Stimulated activated CD8-positive, alpha-beta memory T cell treated with anti-CD3 and anti-CD28 coated beads, Interleukin-7, amount 100 ng/mL, for 24 hours (primary cell): ENCODE data around the gene CFAP74.
"Not testable (repeated sequence)": the region's sequence is repeated elsewhere in the genome, so short reads cannot be mapped to it uniquely, and the experiment has no call there.

ENCODE experiments used
- DNase-seq: peaks from one replicate; pipeline ENCODE4 v3.0.0-alpha.2; 2020; ENCODE audit warnings: low read depth

The CFAP74 gene

DNA sequence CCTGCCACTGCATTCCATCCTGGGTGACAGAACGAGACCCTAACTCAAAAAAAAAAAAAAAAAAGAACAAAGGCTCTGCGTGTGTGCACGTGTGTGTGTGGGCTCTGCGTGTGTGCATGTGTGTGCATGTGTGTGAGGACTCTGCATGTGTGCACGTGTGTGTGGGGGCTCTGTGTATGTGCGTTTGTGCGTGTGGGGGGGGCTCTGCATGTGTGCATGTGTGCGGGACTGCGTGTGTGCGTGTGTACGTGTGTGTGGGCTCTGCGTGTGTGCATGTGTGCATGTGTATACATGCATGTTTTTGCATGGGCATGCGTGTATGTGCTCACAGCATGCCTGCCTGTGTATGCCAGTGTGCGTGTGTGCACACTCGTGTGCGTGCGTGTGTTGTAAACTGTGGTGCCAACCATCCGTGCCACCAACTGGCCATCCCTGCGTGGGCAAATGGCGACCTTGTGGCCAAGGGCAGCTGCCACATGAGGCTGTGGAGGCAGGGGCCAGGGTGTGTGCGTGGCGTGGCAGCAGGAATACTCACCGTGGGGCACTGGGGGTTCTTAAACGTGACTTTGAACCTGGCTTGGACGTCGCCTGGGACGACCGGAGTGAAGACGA, 57.7 kb downstream of the CFAP74 start:
- no peak for DNase-seq

DNA sequence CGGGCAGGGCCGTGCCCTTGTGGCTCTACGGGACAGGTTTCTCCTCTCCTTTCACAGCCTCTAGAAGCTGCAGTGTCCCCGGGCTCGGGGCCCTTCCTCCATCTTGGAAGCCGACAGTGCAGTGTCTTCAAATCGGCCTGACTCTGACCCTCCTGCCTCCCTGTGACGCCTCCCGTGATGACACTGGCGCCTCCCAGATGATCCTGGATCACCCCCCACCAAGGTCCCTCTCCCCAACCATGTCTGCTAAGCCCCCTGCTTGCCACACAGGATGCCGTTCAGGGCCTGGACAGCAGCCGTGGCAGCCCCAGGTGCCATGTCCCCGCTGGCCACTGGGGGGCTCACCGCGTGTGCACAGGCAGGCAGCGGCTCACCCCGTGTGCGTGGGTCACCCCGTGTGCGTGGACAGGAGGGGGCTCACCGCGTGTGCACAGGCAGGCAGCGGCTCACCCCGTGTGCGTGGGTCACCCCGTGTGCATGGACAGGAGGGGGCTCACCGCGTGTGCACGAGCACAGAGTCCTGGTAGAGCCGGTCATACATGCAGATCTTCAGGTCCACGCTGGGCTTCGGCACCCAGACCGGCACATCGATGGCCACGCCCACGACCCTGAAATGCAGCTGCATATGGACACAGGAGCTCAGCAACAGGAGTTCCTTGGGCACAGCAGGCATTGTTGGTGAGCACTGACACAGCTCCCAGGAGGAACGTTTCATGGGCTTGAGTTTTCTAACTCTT, 59.6 kb downstream of the CFAP74 start:
- peak; percentile 26 for DNase-seq

DNA sequence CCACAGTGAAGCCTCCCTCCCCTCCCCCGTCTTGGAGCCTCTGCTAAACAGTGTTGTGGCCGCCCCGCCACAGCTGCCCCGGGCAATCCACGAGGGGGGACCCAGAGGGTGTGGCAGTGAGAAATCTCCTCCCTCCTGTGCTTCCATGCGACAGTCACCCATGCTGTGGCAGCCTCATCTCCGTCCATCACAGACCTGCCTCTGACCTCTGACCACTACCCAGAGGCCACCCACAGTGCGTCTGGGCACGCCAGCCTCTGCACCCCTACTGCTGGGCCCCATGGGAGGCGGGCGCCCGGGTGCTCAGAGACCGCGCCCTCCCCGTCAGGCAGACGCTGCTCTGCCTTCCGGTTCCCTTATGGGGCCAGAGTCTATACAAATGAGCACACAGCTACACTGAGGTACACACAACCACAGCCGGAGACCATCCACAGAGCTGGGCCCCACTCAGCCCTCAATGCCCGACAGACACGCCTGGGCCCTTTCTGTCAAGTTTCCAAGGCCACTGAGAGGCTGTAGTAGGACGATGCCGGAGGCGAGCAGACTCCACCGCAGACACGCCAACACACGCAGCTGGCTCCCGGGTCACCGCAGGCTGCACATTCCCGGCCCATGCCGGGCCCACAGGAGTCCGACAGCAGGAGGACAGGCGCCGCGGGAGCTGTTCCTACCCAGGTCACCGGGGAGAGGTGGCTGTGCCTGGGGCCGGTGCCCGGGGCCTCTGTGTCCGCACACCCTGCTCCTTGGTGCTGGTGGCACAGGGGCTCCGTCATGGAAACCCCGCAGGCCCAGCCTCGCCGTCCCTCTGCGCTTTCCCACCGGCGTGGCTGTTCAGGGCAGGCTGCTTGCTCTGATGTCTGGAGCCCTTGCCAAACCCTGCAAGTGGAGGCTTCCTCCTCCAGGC, 60.6 kb downstream of the CFAP74 start:
- no peak for DNase-seq

DNA sequence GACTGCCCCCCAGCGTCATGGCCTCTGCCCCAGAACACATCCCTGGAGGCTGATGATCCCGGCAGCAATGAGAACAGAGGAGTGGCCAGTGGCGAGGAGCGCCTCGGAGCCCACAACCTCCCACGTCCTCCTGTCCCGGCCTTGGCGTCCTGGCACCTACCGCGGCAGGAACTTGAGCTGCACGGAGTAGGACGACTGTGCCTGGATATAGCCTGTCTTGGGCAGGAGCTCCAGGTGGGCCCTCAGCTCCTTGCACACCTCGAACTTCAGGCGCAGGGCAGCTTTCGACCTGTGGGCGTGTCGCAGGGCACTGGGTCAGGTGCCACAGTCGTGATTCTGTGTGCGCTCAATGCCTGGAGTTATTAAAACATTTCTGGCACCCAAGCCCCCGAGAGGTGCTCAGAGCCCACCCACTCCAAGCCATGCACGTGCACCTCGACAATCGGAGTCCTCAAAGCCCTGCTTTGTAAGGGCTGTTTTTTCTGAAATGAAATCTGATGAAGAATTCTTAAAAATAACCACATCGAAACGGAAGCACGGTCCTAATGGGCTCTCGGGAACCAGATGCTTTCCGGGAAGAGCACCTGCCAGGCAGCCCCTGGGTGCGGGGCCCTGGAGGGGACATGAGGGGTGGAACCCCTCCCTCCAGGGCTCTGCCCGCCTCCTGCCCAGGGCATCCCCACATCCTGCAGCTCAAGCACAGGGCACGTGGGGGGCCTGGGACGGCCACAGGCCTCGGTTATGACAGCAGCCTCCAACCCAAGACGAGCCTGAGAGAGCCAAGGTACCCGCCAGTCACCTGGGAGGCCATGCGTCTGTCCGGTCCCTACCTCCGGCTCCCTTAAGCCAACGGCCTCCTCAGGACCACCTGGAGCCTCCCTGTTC, 61.5 kb downstream of the CFAP74 start:
- no peak for DNase-seq

DNA sequence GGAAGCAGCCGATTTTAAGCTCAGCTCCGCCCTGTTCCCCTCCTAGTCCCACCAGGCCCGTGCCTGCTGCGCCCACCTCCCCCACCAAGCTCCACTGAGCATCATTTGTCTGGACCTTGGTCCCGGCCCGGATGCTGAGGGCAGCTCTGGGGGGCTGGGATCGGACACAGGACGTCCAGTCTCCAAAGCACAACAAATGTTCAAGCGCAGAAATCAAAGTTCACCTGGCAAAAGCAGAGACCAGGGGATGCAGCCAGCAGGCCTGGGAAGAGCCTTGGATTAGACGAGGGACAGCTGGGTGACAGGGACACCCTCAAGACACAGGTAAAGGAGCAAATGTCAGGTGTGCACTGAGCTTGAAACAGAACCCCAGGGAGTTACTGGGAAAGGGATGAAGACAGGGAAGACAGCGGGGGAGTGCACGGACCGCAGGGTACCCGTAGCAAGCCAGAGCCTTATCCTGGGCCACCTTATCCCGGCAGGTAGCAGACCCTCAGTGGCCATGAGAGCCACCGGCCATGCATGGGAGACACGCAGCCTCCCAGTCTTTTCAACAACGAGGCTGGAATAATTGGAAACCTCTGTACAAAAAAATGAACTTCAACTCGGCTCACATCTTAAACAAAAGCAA, 62.3 kb downstream of the CFAP74 start:
- no peak for DNase-seq

DNA sequence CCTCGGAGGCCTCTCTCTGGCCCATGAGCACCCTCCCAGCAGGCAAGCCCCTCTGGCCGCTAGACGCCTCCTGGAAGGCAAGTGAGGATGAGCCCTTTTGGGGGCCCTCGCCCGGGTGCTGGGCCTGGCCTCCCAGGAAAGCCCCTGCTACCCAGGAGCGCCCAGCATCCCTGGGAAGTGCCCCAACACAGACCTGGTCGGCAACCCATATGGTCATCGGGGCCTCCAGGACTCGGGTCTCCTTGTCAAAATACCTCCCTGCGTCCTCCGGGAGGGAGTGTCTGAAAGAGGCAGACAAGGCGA, 63.5 kb downstream of the CFAP74 start:
- DNase-seq, result no peak

DNA sequence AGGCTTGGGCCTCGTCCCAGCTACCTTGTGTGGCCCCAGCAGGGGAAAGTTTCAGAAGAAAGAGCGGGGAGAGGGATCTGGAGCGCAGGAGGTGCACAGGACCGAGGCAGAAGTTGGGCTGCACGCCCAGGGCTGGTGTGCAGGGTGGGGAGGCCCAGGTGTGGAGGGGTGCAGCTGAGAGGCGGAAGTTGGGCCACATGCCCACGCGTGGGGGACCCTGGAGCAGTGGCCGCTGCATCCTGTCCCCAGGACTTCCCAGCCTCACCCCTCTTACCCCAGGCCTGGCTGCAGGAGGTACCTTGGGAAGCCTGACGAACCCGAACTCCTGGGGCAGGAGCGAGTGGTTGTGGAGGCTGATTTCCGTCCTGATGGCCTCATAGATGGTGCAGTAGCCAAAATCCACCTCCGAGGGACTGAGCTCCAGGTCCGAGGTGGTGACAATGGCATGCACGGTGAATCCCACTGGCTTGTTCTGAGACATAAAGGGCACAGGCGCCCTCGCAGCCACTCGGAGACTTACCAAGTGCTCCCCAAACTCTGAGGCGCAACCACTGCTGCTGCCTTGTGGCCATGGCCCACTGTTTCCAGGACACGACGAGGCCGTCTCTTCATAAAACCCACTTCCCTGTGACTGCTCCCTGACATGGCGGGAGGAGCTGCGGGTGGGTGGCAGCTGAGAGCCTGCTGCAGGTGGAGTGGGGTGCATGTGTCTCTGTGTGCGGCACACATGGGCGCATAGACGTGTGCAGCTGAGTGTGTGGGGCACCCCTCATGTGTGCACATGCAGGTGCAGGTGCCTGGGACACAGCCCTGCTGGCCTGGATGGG, 64.1 kb downstream of the CFAP74 start:
- no peak for DNase-seq

DNA sequence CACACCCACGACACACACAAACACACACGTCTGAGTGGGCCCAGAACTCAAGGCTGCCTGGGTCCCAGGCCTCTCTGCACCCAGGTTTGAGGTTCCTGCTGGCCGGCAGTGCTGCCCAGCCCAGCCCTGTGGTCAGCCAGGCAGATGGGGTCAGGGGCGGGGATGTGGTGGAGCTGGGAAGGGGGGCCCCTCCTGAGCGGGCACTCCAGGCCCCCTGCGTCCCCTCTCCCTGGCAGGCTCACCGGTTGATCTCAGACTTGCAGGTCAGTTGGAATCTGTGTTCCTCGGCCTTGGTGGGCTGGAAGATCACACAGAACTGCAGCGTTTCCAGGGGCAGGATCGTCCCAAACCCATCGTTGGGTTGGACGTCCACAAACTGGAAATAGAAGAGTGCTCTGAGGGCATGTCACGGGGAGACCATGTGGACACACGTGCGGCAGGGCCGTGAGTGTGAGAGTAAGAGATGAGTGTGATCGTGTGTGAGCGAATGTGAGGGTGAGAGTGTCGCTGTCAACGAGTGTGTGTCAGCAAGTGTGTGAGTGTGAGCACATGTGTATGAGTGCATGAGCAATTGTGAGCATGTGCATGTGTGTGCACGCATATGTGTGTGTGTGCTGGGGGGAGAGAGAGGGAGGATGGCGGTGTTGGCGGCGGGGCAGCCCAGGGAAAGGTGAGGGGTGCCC, 64.8 kb downstream of the CFAP74 start:
- no peak for DNase-seq

DNA sequence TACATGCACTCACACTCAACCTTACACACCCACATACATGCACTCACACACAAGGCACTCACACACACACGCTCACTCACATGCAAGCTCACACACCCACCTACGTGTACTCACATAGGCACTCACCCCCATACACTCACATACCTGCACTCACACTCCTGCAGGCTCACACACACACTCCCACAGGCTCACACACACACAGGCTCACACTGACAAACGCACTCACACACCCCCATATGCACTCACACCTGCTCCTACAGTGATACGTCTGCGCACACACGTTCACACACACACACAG, 65.4 kb downstream of the CFAP74 start:
- DNase-seq, result no peak

DNA sequence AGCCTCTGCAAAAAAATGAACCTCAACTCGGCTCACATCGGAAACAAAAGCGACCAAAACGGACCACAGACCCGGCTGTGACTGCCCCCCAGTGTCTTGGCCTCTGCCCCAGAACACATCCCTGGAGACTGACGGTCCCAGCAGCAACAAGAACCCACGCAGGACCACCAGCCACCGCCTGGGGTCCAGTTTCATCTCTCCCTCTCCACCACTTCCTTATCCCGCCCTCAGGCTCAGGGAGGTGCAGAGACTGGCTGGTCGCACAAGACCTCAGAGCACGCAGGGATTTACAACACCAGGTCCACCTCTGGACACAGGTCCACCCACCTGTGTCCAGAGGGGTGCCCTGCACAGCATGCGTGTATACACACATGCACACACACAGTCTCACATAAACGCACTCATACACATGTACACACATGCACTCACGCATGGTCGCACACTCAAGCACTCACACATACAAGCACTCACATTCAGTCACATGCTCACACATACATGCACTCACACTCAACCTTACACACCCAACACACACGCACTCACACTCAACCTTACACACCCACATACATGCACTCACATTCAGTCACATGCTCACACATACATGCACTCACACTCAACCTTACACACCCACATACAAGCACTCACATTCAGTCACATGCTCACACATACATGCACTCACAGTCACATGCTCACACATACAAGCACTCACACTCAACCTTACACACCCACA, 65.9 kb downstream of the CFAP74 start:
- DNase-seq, result no peak

DNA sequence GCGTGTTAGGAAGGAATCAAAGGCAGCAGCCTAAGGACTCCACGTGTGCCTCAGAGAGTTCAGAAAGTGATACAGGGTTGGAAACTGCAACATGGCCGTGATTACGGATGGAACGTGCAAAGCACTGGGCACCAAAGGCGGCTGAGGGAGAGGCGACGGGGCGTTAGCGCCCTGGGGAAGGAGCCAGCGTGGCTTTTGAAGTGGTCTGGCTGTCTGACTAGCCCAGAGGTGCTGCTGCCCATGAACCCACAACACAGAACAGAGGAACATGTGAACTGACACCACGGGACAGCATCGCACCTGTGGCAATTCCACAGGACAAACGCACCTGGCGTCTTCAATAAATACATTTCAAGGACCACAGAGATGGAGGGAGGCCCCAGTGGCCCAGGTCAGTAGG, 66.5 kb downstream of the CFAP74 start:
- no peak for DNase-seq

DNA sequence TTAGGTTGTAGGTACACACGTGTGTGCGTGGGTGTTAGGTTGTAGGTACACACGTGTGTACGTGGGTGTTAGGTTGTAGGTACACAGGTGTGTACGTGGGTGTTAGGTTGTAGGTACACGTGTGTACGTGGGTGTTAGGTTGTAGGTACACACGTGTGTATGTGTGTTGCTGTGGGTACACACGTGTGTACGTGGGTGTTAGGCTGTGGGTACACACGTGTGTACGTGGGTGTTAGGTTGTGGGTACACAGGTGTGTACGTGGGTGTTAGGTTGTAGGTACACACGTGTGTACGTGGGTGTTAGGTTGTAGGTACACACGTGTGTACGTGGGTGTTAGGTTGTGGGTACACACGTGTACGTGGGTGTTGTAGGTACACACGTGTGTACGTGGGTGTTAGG, 68.7 kb downstream of the CFAP74 start:
- not testable (repeated sequence) for DNase-seq

DNA sequence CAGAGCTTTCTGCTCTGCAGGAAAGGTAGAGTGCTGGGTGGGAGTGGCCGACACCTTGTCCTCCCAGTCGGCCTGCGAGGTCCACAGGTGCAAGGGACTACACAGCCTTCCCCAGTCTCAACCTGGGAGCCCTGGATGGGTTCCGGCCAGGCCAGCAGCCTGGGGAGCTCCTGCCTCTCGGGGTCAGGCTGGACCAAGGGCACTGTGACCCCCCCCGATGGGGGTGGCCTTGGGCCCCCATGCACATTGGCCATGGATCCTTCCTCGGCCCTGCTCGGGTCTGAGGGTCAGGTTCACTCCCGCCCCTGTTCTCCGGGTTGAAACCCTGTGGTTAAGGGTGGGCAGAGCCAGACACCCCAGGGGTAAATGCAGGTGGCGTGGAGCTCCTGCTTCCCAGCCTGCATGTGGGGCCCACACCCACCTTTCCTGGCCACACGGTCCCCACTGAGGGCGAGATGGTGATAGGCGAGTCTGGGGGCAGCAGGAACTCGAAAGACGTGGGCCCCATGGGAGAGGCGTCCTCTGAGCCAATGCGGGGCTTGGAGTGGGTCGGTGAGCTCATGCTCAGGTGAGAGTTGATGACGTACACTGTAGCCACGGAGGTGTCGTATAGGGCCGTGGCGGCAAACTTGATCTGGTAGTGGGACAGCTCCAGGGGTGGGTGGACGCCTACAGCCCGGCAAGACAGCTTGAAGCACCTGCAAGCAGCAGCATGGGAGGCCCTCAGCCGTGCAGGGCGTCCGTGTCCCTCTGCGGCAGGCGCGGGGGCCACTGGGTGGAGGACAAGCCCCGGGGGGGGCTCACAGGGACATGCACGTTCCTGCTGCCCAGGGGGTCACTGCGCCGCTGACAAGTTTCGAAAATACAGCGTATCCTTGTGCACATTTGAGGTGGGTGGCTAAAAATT, 73.7 kb downstream of the CFAP74 start:
- DNase-seq, result no peak

DNA sequence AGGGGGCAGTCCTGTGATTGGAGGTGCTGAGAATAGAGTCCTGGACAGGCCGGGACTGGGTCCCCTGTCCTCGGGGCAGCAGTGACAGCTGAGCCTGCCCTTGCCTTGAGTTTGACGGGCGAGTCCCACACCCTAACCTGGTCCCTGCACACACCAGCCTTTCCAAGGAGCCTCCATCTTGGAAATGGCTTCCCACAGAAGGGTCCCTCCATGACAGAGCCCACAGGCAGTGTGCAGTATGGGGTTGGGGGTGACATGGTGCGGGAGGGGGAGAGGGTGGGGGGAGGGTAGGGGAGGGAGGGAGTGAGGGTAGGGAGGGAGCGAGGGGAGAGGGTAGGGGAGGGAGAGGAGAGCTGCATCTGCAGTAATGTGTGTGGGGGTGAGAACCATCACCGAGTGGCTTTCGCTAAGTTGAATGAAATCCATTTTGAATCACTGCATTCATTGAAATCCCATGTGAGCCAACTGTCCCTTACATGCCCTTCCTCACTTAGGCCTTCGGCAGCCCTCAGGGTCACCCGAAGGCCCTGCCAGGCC, 74.4 kb downstream of the CFAP74 start:
- DNase-seq, result no peak

DNA sequence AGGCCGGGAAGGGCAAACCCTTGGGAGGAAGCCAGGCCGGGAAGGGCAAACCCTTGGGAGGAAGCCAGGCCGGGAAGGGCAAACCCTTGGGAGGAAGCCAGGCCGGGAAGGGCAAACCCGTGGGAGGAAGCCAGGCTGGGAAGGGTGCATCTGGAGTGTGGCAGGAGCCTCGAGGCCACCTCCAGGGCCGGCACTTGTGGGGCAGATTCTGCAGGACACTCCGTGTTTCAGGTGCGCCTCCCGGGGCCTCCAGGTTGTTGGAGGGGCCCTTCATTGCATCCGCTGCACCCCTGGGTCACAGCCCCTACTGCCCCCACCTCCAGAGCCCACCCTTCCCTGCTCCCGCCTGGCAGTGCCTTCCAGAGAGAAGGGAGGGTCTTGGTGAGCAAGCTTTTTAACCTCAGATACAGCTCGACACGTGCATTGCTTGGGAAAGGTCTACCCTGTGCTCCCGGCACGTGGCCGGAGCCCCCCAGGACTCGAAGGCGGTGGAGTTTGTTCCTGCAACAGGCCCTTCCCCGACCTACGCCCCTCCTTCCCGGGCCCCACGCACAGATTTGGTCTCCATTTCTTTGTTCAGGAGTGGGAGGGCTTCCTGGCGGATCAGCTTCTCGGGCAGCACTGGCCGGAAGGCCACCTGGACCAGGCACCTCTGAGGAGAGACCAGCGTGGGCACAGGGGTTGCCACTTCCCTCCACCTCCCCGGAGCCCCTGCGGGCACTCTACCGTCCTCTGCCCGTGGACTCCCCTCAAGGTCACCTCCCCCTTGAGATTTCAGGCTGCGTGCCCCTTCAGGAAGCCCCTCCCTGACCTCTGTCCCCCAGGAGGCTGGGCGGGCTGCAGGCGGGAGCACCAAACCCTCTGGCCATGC, 75.1 kb downstream of the CFAP74 start:
- no peak for DNase-seq

DNA sequence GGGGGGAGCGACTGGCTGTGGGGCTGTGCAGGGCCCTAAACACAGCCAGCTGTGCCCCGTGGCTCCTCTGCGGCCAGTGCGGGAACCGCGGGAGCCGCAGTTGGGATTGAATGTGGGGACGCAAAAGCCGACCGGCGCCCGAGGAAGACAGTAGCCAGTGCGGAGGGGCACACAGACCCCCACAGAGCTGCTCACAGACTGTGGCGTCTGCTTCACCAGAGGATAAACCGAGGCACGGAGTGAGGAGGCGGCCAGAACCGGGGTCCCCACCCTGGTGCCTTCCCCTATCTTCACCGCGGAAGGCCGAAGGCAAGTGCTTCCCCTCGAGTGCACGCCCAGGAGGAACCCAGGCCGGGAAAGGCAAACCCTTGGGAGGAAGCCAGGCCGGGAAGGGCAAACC, 75.8 kb downstream of the CFAP74 start:
- no peak for DNase-seq

DNA sequence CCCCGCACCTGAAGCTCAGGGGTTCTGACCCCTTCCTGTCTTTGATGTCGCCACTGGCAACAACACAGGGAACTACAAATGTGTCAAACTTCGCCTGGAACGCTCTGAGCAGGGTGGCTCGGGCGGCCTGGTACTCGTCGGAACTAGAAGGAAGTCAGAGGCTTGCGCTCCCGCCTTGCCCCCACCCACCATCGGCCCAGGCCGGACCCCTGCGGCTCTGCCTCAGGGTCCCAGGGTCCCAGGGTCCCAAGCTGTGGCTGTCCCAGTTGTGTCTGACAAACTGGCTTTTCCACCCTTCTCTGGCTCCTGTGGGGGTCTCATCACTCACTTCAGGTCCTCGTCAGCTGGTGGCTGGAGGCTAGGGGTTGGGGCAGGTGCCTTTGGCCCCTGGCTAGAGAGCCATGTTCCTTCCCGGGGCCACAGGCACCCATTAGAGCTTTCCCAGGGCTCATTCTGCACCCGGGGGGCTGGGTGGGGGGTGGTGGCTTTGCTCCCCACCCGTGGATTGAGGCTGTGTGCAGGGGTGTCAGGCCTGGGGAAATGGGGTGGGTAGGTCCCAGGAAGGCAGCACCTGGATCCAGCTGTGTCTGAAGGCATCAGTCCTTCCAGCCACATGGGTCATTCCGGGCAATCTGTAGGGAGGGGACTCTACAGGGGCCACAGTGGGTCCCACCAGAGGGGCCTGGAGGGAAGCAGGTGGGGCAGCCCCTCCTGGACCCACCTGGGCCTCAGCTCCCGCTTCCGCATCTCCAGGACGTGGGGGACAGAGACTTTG, 76.5 kb downstream of the CFAP74 start:
- no peak for DNase-seq
